Parathyroid adenoma (tissue), 2 donors: ENCODE data around the gene PANX1.

Experiments used
- H2AFZ ChIP-seq: fragments of 300-600 bp; sonication (generic); one replicate; pipeline ENCODE4 v1.7.0; 2017; ENCODE audit warnings: antibody characterized with exemption, mild to moderate bottlenecking
- H3K27ac ChIP-seq: fragments of 300-600 bp; sonication (generic); one replicate; pipeline ENCODE4 v1.7.0; 2017
- H3K27me3 ChIP-seq: fragments of 300-600 bp; sonication (generic); one replicate; pipeline ENCODE4 v1.7.0; 2017; ENCODE audit warnings: low read length; ENCODE audit not compliant: control insufficient read depth, insufficient read depth
- H3K36me3 ChIP-seq: fragments of 300-600 bp; sonication (generic); one replicate; pipeline ENCODE4 v1.7.0; 2017; ENCODE audit warnings: low read length; ENCODE audit not compliant: control insufficient read depth, insufficient read depth
- H3K4me1 ChIP-seq: fragments of 300-600 bp; sonication (generic); one replicate; pipeline ENCODE4 v1.7.0; 2017; ENCODE audit warnings: control low read depth
- H3K4me2 ChIP-seq: fragments of 300-600 bp; sonication (generic); one replicate; pipeline ENCODE4 v1.7.0; 2017; ENCODE audit warnings: low read length
- H3K4me3 ChIP-seq: fragments of 300-600 bp; sonication (generic); one replicate; pipeline ENCODE4 v1.7.0; 2017; ENCODE audit warnings: low read depth, low read length
- H3K79me2 ChIP-seq: fragments of 300-600 bp; sonication (generic); one replicate; pipeline ENCODE4 v1.7.0; 2017; ENCODE audit warnings: control low read depth
- H3K9ac ChIP-seq: fragments of 300-600 bp; sonication (generic); one replicate; pipeline ENCODE4 v1.7.0; 2017; ENCODE audit warnings: mild to moderate bottlenecking
- H3K9me3 ChIP-seq: fragments of 300-600 bp; sonication (generic); one replicate; pipeline ENCODE4 v1.7.0; 2017; ENCODE audit warnings: low read length; ENCODE audit not compliant: control insufficient read depth
- CTCF ChIP-seq: fragments of 300-600 bp; sonication (generic); IDR thresholded peaks from one replicate; pipeline ENCODE4 v1.7.0; 2017; ENCODE audit warnings: antibody characterized with exemption, mild to moderate bottlenecking
- donor health status: primary hyperparathyroidism.

PANX1 gene

GRCh38 chr11:94131047-94131717, 2.5 kb downstream of the PANX1 start:
- H3K4me1 ChIP-seq = peaks cover 7% of the 10 kb centered on the region
- no peaks in the 10 kb centered on the region for H3K27me3 ChIP-seq
- TF ChIP-seq CTCF = no peak
- no peaks in the 10 kb centered on the region for H3K9me3 ChIP-seq
- H2AFZ ChIP-seq = no peak overlapping the region
- no peak overlapping the region for H3K4me3 ChIP-seq
- H3K9ac ChIP-seq = no peak overlapping the region
- no peaks in the 10 kb centered on the region for H3K36me3 ChIP-seq
- H3K4me2 ChIP-seq = no peak overlapping the region
- peaks cover 2% of the 10 kb centered on the region for H3K79me2 ChIP-seq
- H3K27ac ChIP-seq = peak overlapping the region; percentile 11

- Histone ChIP-seq H3K4me3 (no peak overlapping the region), H2AFZ (no peak overlapping the region), H3K9ac (no peak overlapping the region), H3K27ac (no peak overlapping the region), H3K4me1 (peaks cover 7% of the 10 kb centered on the region), H3K9me3 (no peaks in the 10 kb centered on the region), H3K79me2 (no peaks in the 10 kb centered on the region), H3K36me3 (no peaks in the 10 kb centered on the region), H3K4me2 (no peak overlapping the region), H3K27me3 (no peaks in the 10 kb centered on the region)
- TF ChIP-seq CTCF = no peak
Observed at GRCh38 chr11:94131718-94132115, 3.1 kb downstream of the PANX1 start.

GRCh38 chr11:94132152-94132558, 3.5 kb downstream of the PANX1 start:
- Histone ChIP-seq H3K9ac (no peak overlapping the region), H3K79me2 (no peaks in the 10 kb centered on the region), H3K4me1 (peaks cover 7% of the 10 kb centered on the region), H3K9me3 (no peaks in the 10 kb centered on the region), H3K4me3 (no peak overlapping the region), H3K4me2 (no peak overlapping the region), H3K27ac (no peak overlapping the region), H2AFZ (no peak overlapping the region), H3K36me3 (no peaks in the 10 kb centered on the region), H3K27me3 (no peaks in the 10 kb centered on the region)
- TF ChIP-seq CTCF = no peak

- no peaks in the 10 kb centered on the region for H3K9me3 ChIP-seq
- no peak overlapping the region for H2AFZ ChIP-seq
- no peaks in the 10 kb centered on the region for H3K27me3 ChIP-seq
- no peak for TF ChIP-seq CTCF
- peaks cover 7% of the 10 kb centered on the region for H3K4me1 ChIP-seq
- no peak overlapping the region for H3K9ac ChIP-seq
- no peaks in the 10 kb centered on the region for H3K36me3 ChIP-seq
- H3K4me3 ChIP-seq = no peak overlapping the region
- H3K27ac ChIP-seq = no peak overlapping the region
- no peak overlapping the region for H3K4me2 ChIP-seq
- no peaks in the 10 kb centered on the region for H3K79me2 ChIP-seq
Observed at GRCh38 chr11:94132823-94133408, 4.3 kb downstream of the PANX1 start.

GRCh38 chr11:94133752-94134151, 5.1 kb downstream of the PANX1 start:
- peaks cover 7% of the 10 kb centered on the region for H3K4me1 ChIP-seq

More at GRCh38 chr11:94133752-94134151, 5.1 kb downstream of the PANX1 start:
- no peak overlapping the region for H3K4me2 ChIP-seq
- no peak overlapping the region for H3K4me3 ChIP-seq
- H3K36me3 ChIP-seq = no peaks in the 10 kb centered on the region
- H3K79me2 ChIP-seq = no peaks in the 10 kb centered on the region
- no peak overlapping the region for H3K27ac ChIP-seq
- TF ChIP-seq CTCF = no peak
- H2AFZ ChIP-seq = no peak overlapping the region
- no peaks in the 10 kb centered on the region for H3K9me3 ChIP-seq
- H3K9ac ChIP-seq = no peak overlapping the region
- no peaks in the 10 kb centered on the region for H3K27me3 ChIP-seq
